H9 (cell line): ENCODE results near the gene NEGR1. TPM values are rescaled to one million over a fixed set of nuclear protein-coding genes. Genes with fewer than 3 reads are reported as not detected.

Experiments
- DNase-seq: peaks from one replicate; pipeline ENCODE4 v3.0.0-alpha.2; 2017
- H2AFZ ChIP-seq: one replicate; pipeline ENCODE4 v1.6.1; 2013; ENCODE audit warnings: mild to moderate bottlenecking, low read length, control low read depth, moderate library complexity
- H2AK5ac ChIP-seq: 2 replicates; pipeline ENCODE4 v1.6.1; 2013; ENCODE audit warnings: low read length, control low read depth, mixed read lengths; ENCODE audit not compliant: insufficient read length
- H2BK120ac ChIP-seq: one replicate; pipeline ENCODE4 v1.6.1; 2013; ENCODE audit warnings: low read depth, mild to moderate bottlenecking, low read length, control low read depth, inconsistent platforms; ENCODE audit not compliant: poor library complexity, severe bottlenecking
- H2BK12ac ChIP-seq: 2 replicates; pipeline ENCODE4 v1.6.1; 2013; ENCODE audit warnings: low read length, control low read depth, mixed read lengths, low read depth; ENCODE audit not compliant: insufficient read length
- H2BK15ac ChIP-seq: 2 replicates; pipeline ENCODE4 v1.6.1; 2013; ENCODE audit warnings: low read depth, low read length, control low read depth
- H2BK20ac ChIP-seq: one replicate; pipeline ENCODE4 v1.6.1; 2013; ENCODE audit warnings: low read depth, mild to moderate bottlenecking, low read length, control low read depth, inconsistent platforms; ENCODE audit not compliant: poor library complexity, severe bottlenecking
- H2BK5ac ChIP-seq: 2 replicates; pipeline ENCODE4 v1.6.1; 2013; ENCODE audit warnings: low read length, control low read depth, mixed read lengths; ENCODE audit not compliant: insufficient read length
- H3K14ac ChIP-seq: 2 replicates; pipeline ENCODE4 v1.6.1; 2013; ENCODE audit warnings: low read length, control low read depth; ENCODE audit not compliant: insufficient read depth
- H3K18ac ChIP-seq: 2 replicates; pipeline ENCODE4 v1.6.1; 2013; ENCODE audit warnings: low read depth, mild to moderate bottlenecking, mixed read lengths, low read length, control low read depth; ENCODE audit not compliant: insufficient read length
- H3K23ac ChIP-seq: 2 replicates; pipeline ENCODE4 v1.6.1; 2013; ENCODE audit warnings: low read length, control low read depth, mixed read lengths, low read depth; ENCODE audit not compliant: insufficient read length
- H3K23me2 ChIP-seq: 2 replicates; pipeline ENCODE4 v1.6.1; 2013; ENCODE audit warnings: low read depth, mild to moderate bottlenecking, mixed read lengths, low read length, control low read depth; ENCODE audit not compliant: insufficient read length, poor library complexity, severe bottlenecking
- H3K27ac ChIP-seq: 2 replicates; pipeline ENCODE4 v1.5.1; 2013; ENCODE audit warnings: low read length, control low read depth, mixed read lengths, low read depth; ENCODE audit not compliant: insufficient read length
- H3K27me3 ChIP-seq: 2 replicates; pipeline ENCODE4 v1.6.1; 2013; ENCODE audit warnings: low read length, control low read depth, inconsistent platforms; ENCODE audit not compliant: insufficient read depth
- H3K4ac ChIP-seq: 2 replicates; pipeline ENCODE4 v1.6.1; 2013; ENCODE audit warnings: low read depth, mild to moderate bottlenecking, control low read depth, inconsistent platforms, low read length, moderate library complexity
- H3K4me1 ChIP-seq: 2 replicates; pipeline ENCODE4 v1.6.1; 2013; ENCODE audit warnings: low read length, control low read depth, inconsistent platforms; ENCODE audit not compliant: insufficient read depth
- H3K4me2 ChIP-seq: 2 replicates; pipeline ENCODE4 v1.6.1; 2013; ENCODE audit warnings: low read length, control low read depth, mixed read lengths; ENCODE audit not compliant: insufficient read length, insufficient read depth
- H3K56ac ChIP-seq: 2 replicates; pipeline ENCODE4 v1.6.1; 2013; ENCODE audit warnings: low read depth, mild to moderate bottlenecking, mixed read lengths, low read length, control low read depth; ENCODE audit not compliant: insufficient read length
- H3K79me1 ChIP-seq: 2 replicates; pipeline ENCODE4 v1.6.1; 2013; ENCODE audit warnings: low read depth, mild to moderate bottlenecking, moderate library complexity, low read length, control low read depth, inconsistent platforms; ENCODE audit not compliant: insufficient read depth, poor library complexity, severe bottlenecking
- H3K79me2 ChIP-seq: 2 replicates; pipeline ENCODE4 v1.6.1; 2013; ENCODE audit warnings: low read length, control low read depth, inconsistent platforms; ENCODE audit not compliant: insufficient read depth
- H3K9ac ChIP-seq: 2 replicates; pipeline ENCODE4 v1.6.1; 2013; ENCODE audit warnings: low read length, control low read depth, mixed read lengths; ENCODE audit not compliant: insufficient read length; ENCODE audit errors: extremely low read depth
- H3K9me3 ChIP-seq: one replicate; pipeline ENCODE4 v1.6.1; 2013; ENCODE audit warnings: low read depth, low read length, inconsistent platforms; ENCODE audit not compliant: control insufficient read depth
- H3T11ph ChIP-seq: one replicate; pipeline ENCODE4 v1.6.1; 2013; ENCODE audit warnings: mild to moderate bottlenecking, low read length, control low read depth, inconsistent platforms
- H4K20me1 ChIP-seq: one replicate; pipeline ENCODE4 v1.6.1; 2013; ENCODE audit not compliant: control insufficient read depth, insufficient read length, insufficient read depth
- H4K5ac ChIP-seq: 2 replicates; pipeline ENCODE4 v1.6.1; 2013; ENCODE audit warnings: low read depth, mild to moderate bottlenecking, mixed read lengths, low read length, control low read depth; ENCODE audit not compliant: insufficient read length
- H4K8ac ChIP-seq: replicated peaks from 2 replicates; pipeline ENCODE4 v1.6.1; 2013; ENCODE audit warnings: low read length, control low read depth, mixed read lengths, low read depth; ENCODE audit not compliant: insufficient read length
- H4K91ac ChIP-seq: 2 replicates; pipeline ENCODE4 v1.6.1; 2013; ENCODE audit warnings: low read depth, mild to moderate bottlenecking, moderate library complexity, mixed read lengths, low read length, control low read depth; ENCODE audit not compliant: insufficient read length
- H3K27ac Mint-ChIP-seq, 3 experiments: 2 replicates in 2 of 3; 3 replicates in 1 of 3; pipeline ENCODE4 v1.8.0; 2020 to 2021; ENCODE audit warnings: mixed read lengths in 3 of 3, mild to moderate bottlenecking in 1 of 3, moderate library complexity in 1 of 3
- H3K27me3 Mint-ChIP-seq: 2 replicates; pipeline ENCODE4 v1.8.0; 2021; ENCODE audit warnings: low read depth, mild to moderate bottlenecking, moderate library complexity, mixed read lengths
- H3K36me3 Mint-ChIP-seq, 3 experiments: 2 replicates in 2 of 3; 3 replicates in 1 of 3; pipeline ENCODE4 v1.8.0; 2020 to 2021; ENCODE audit warnings: low read depth in 3 of 3, mixed read lengths in 3 of 3; ENCODE audit not compliant: insufficient read depth in 1 of 3
- H3K4me1 Mint-ChIP-seq, 2 experiments: 2 replicates each; pipeline ENCODE4 v1.8.0; 2020; ENCODE audit warnings: mixed read lengths in 2 of 2
- H3K4me3 Mint-ChIP-seq, 2 experiments: 2 replicates in 1 of 2; 3 replicates in 1 of 2; pipeline ENCODE4 v1.8.0; 2020 to 2021; ENCODE audit warnings: mild to moderate bottlenecking in 2 of 2, mixed read lengths in 2 of 2, moderate library complexity in 1 of 2
- H3K9me3 Mint-ChIP-seq, 2 experiments: 2 replicates in 1 of 2; 3 replicates in 1 of 2; pipeline ENCODE4 v1.8.0; 2020; ENCODE audit warnings: mild to moderate bottlenecking in 2 of 2, mixed read lengths in 2 of 2, moderate library complexity in 1 of 2
- CTCF ChIP-seq: fragments of 200-600 bp; sonication (generic); conservative IDR thresholded peaks from 3 replicates; pipeline ENCODE4 v1.8.0; 2021; ENCODE audit warnings: antibody characterized with exemption, mild to moderate bottlenecking
- WGBS: extraction: QIAGEN DNeasy Blood & Tissue Kit; methylation state at CpG from one replicate; pipeline ENCODE4 v1.1.7; 2013; ENCODE audit warnings: missing lambda C conversion rate, low lambda C conversion rate, mixed read lengths; ENCODE audit not compliant: insufficient read length; ENCODE audit errors: extremely low coverage; 5-methylcytosine and 5-hydroxymethylcytosine counted together
- total RNA-seq: library from RNA; stranded (reverse); gene quantifications from 2 replicates; pipeline ENCODE4 v1.2.1, GENCODE V29; 2021

Gene NEGR1
- total RNA-seq, 1 experiment from 2014 or later, result 0.13 TPM

GRCh38 chr1:71698186-71698585 lies 584.2 kb downstream of the NEGR1 start:
- no peak overlapping the region for H4K91ac ChIP-seq
- H3K14ac ChIP-seq, result no peak overlapping the region
- WGBS, result no CpG with 5 or more reads among the region's 1 CpG
- H2BK20ac ChIP-seq, result no peak overlapping the region
- no peaks in the 10 kb centered on the region for H3K27me3 ChIP-seq
- H3K4me1 Mint-ChIP-seq, result peaks cover 0 to 4% of the 10 kb centered on the region in 2 experiments; a peak in 1 of 4 replicates
- no peak overlapping the region for H2BK12ac ChIP-seq
- H2AFZ ChIP-seq, result no peak overlapping the region
- no peak overlapping the region for H4K5ac ChIP-seq
- H4K8ac ChIP-seq, result no peak overlapping the region
- no peak overlapping the region for H3K56ac ChIP-seq
- no peak for TF ChIP-seq CTCF
- H4K20me1 ChIP-seq, result no peaks in the 10 kb centered on the region
- H2BK120ac ChIP-seq, result no peak overlapping the region
- H3K36me3 Mint-ChIP-seq, result peaks cover 0 to 7% (median 3%) of the 10 kb centered on the region in 3 experiments; a peak in 4 of 7 replicates
- H2BK15ac ChIP-seq, result no peak overlapping the region
- H3K9me3 ChIP-seq, result no peaks in the 10 kb centered on the region
- no peak overlapping the region for H2BK5ac ChIP-seq
- H3K79me2 ChIP-seq, result no peaks in the 10 kb centered on the region
- no peak overlapping the region for H3K4me2 ChIP-seq
- DNase-seq, result no peak
- H3K27ac Mint-ChIP-seq, result no peak overlapping the region
- no peak overlapping the region for H3T11ph ChIP-seq
- H2AK5ac ChIP-seq, result no peak overlapping the region
- H3K23ac ChIP-seq, result no peak overlapping the region
- H3K4ac ChIP-seq, result no peak overlapping the region
- no peak overlapping the region for H3K18ac ChIP-seq
- H3K4me3 Mint-ChIP-seq, result no peak overlapping the region
- H3K23me2 ChIP-seq, result no peaks in the 10 kb centered on the region
- no peaks in the 10 kb centered on the region for H3K79me1 ChIP-seq
- H3K9me3 Mint-ChIP-seq, result peaks cover 5 to 8% of the 10 kb centered on the region in 2 experiments
- no peaks in the 10 kb centered on the region for H3K4me1 ChIP-seq
- H3K27me3 Mint-ChIP-seq, result no peaks in the 10 kb centered on the region
- H3K9ac ChIP-seq, result no peak overlapping the region
- H3K27ac ChIP-seq, result no peak overlapping the region
